Stimulated activated CD4-positive, alpha-beta T cell treated with anti-CD3 and anti-CD28 coated beads, Interleukin-2, amount 100 ng/mL, for 4 hours (primary cell): ENCODE results near the gene CPXCR1.
"Not testable (repeated sequence)": the region's sequence is repeated elsewhere in the genome, so short reads cannot be mapped to it uniquely, and the experiment has no call there.

Source experiments
- DNase-seq: peaks from one replicate; pipeline ENCODE4 v3.0.0-alpha.2; 2020; ENCODE audit warnings: low read depth

CPXCR1 gene

GRCh38 chrX:88746925-88747324 is at the start of gene CPXCR1:
CPXCR1 (plus strand) TSS chrX:88747225; CDS start chrX:88753415, 6,190 bp downstream.
- DNase-seq, result no peak

DNA sequence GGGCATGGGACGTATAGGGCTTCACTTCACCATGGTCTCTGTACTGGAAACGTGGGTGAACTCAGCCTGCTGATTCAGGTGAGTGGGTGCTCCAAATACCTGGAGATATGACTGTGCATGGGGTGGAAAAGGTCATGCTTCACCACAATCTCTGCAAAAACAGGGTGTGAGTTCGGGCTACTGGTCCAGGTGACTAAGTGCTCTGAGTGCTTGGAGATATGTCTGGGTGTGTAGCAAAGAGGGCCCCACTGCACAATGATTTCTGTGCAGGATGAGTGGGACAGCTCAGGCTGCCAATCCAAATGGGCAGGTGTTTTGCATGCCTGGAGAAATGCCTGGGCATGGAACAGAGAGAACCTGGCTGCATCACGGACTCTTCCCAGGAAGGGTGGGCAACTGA is 11.2 kb upstream of the CPXCR1 start:
- no peak for DNase-seq

DNA sequence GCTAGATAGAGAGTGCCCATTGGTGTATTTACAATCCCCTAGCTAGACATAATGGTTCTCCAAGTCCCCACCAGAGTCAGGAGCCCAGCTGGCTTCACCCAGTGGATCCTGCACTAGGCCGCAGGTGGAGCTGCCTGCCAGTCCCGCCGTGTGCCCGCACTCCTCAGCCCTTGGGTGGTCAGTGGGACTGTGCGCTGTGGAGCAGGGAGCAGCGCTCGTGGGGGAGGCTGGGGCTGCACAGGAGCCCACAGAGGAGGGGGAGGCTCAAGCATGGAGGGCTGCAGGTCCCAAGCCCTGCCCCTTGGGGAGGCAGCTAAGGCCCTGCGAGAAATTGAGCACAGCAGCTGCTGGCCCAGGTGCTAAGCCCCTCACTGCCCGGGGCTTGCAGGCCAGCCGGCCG is 810 bp upstream of the CPXCR1 start:
- not testable (repeated sequence) for DNase-seq

DNA sequence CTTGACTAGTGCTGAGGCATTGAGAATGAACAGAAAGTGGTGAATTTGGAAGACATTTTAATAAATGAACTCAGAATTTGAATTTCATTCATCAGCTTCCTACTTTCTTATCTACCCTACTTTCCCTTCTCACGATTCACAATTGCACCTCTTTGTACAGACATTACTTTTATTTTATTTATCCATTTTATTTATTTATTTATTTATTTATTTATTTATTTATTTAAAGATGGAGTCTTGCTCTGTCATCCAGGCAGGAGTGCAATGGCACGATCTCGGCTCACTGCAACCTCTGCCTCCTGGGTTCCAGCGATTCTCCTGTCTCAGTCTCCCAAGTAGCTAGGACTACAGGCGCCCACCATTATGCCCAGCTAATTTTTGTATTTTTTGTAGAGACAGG is 5.3 kb downstream of the CPXCR1 start:
- not testable (repeated sequence) for DNase-seq

- DNase-seq, result no peak
Measured at GRCh38 chrX:88789825-88790224, 42.8 kb downstream of the CPXCR1 start.
